Limb (tissue), 2 donors: Measurements from ENCODE around the gene TSC22D4.
A peak's percentile ranks its signal among the peaks of the same experiment; 100 is the strongest.
"Not testable (repeated sequence)": the region's sequence is repeated elsewhere in the genome, so short reads cannot be mapped to it uniquely, and the experiment has no call there.

Experiments
- DNase-seq, 2 donors: peaks; one replicate each; pipeline ENCODE4 v3.0.0-alpha.2; 2016; ENCODE audit errors: extremely low spot score in 2 of 2

The TSC22D4 gene

DNA sequence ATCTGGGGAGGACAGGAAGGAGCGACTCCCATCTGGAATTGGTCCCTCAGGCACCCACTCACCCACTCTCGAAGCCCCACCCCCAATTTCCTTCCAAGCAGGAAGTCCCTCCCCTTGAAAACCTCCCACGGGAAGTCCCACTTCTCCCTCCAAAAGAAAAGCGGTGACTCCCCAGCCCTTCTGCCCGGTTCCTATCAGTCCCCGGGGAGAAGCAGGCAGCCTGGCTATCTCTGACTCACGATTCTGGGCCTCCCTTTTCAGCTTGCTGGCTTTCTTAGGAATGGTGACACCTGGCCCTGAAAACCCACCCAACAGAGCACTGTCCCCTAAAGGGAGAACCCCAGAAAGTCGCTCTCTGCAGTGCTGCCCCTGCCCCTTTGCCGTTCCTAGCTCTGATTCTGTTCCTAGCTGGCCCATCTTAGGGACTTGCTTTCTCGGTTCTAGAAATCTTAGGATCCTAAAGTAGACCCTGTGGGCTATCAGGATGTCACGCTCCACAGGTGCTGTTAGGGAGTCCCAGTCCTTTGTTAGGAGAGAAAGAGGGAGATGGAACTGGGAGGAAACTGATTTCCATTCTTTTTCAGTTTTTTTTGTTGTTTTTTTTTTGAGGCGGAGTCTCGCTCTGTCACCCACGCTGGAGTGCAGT, 6.0 kb downstream of the TSC22D4 start:
- no peak for DNase-seq

DNA sequence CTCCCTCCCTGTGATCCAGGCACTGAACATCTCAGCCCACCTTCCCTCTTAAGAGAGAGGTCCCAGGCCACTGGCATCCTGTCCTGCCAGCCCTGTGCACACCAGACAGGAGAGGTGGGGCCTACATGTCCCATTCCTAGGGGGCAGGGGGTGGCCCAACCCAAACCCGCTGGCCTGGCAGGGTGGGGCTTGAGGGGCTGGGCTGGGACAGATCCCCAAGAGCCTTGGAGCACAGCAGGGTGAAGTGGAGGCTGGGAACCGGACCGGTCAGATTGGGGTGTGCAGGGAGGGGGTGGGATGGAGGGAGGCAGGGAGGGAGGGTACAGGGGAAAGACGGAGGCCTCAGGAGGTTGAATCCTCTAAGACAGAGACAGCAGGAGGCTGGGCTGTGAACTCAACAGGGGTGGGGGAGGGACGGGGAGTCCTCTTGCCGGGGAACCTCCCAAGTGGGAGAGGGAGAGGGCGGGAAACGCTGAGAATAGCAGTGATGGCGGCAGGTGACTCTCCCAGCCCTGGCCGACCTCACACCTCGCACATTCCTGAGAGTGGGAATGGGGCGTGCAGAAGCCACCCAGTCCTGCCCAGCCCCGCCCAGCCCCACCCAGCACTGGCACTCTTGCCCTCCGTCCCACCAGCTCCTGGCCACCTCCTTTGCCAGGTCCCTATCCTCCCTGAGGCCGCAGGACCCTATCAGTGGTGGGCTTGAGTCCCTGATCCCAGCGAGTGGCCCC, 6.7 kb downstream of the TSC22D4 start:
- no peak for DNase-seq

DNA sequence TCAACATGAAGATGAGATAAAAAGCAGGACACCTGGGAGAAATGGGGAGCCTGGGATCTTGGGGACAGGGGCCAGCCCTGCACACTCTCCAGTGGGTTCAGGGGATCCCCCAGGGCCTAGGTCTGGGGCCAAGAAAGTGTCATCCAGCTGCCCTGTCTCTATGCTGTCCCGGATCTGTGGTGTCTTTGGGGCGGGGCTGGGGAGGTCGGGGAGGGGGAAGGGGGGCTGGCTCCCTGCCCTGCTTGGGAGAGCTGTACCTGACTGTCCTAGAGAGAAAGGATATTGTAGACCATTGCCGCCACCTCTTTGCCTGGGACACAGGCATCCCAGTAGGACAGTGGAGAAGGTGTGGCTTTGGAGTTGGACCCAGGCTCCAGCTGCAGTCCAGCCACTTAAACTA, 8.0 kb downstream of the TSC22D4 start:
- no peak for DNase-seq

DNA sequence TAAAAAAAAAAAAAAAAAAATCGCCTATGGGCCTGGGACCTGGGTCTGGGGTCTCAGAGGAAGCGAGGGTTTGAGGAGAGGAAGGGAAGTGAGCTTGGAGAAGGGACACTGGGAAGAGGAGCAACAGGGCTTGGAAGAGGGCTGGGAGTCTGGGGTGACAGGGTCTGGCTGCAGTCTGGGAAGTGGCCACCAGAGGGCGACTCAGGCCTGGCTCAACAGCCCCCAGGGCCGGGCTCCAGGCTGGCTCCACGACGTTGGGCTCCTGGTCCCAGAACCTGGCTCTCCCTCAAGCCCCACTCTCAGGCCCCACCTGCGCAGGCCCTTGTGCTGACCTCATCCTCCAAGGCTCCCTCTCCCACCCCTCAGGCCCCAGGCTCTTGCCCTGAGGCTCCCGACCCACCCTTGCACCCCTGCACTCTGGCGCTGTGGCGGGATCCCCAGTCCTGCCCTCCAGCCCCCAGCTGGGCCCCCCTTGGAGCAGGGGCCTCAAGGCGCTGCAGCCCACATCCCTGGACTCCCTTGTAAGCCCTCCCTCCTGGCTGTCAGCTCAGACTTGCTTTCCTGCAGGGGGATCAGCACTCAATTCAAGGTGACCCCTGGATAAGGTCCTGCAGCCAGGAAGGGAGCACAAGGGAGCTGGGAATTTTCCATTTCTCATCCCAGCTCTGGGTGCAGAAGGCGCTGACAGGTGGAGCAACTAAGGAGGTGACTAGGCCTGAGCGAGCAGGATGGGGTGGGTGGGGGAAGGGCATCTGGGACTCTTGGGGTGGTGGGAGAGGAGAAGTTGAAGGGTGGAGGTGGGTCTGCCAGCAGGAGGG, 9.6 kb downstream of the TSC22D4 start:
- DNase-seq: peak; percentile 77 to 93

DNA sequence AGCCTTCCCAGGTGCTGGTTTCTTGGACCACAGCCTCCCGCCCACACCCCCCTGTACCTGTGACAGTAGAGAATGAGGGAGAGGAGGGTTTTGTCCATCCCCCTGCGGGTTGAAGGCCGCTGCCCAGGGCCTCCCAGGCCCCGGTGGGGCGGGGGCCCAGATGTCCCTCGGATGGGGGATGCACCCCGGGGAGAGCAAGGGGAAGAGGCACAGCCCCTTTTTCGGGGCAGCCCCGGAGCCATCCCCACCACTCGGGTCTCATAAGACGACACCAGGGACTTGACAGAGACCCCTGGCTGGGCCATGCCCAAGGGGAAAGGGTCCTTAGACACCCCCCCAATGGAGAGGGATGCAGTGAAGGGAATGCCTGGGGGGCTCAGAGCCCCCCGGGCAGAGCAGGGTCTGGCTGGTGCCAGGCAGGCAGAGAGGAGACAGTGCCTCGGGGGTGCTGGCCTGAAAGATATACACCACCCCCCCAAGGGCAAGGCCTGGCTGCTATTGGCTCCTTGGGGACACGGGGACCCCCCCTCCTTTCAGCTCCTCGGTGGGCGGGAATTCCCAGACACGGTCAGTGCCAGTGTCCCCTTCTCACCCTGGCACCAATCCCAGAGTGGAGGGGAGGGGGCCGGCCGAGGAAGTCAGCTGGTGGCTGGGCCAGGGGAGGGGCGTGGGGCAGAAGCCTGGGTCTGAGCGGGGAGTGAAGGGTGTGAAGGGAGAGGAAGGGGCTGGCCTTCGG, 11.2 kb downstream of the TSC22D4 start:
- DNase-seq: peak in 1 of 2 donors; percentile 74

DNA sequence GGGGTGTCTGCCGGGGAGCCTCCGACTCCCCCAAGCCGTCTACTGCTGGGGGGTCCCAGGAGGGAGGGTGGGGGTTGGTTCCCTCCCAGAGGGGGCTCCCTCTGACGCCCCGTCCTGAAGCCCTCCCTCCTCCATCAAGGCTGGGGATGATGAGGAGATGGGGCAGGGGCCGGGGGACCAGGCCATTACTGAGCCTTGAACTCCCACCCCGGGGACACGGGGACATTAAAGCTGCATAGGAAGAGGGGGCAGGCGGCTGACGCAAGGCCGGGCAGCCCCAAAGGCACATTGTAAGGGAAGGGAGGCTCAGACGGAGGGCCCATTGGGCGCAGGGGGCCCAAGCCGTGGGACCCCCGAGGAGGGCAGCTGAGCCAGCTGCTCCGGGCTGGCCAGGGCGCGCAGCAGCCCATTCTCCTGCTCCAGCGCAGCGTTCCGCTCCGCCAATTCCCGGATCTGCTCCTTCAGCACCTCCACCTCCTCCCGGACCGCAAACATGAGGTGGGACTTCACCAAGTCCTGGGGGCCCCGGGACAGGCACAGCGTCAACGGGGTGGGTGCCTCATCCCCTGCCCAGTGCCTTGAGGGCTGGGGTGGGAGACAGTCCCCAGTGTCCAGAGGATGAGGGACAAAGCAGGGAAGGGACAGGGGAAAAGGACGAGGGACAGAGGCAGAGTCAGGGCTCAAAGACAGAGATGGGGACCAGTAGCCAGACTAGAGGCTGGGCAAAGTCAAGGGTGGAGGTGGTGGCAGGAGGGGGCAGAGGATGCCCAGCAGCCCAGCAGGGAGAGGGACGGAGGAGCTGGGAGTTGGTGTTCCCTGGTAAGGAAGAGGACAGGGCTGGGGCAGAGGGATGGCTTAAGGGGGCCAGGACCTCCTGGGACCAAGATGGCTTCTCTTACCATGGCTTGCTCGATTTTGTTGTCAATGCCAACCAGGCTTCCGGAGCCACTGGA, 12.1 kb downstream of the TSC22D4 start:
- no peak for DNase-seq

DNA sequence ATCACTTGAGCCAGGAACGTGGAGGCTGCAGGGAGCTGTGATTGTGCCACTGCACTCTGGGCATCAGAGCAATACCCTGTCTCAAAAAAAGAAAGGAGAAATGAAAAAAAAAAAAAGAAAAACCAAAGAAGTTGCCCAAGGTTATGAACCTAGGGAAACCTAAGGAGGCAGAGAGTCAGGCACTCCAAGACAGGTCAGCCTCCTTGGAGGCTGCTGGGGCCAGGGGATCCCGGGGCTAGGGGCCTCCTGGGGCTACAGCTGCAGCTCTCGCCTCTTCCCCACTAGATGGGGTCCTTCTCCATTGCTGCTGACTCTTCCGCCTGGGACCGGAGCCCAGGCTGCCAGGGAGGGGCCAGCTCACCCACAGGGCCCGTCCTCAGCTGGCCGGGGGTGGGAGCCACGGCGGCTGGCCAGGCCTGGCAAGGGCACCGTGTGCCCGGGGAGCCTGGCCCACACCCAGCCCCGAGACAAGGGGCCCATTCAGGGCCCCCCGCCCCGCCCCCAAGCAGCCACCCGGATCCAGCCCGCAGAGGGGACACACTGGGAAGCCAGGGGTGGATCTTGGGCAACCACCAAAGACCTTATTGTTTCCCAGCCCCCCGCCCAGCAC, 13.2 kb downstream of the TSC22D4 start:
- DNase-seq: peak; percentile 82 to 88

DNA sequence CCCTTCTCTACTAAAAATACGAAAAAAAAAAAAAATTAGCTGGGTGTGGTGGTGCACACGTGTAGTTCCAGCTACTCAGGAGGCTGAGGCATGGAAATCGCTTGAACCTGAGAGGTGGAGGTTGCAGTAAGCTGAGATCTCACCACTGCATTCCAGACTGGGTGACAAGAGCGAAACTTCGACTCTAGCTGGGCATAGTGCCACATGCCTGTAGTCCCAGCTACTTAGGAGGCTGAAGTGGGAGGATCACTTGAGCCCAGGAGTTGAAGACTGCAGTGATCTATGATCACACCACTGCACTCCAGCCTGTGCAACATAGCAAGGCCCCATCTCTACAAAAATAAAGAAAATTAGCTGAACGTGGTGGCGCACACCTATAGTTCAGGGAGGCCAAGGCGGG, 13.7 kb downstream of the TSC22D4 start:
- no peak for DNase-seq

DNA sequence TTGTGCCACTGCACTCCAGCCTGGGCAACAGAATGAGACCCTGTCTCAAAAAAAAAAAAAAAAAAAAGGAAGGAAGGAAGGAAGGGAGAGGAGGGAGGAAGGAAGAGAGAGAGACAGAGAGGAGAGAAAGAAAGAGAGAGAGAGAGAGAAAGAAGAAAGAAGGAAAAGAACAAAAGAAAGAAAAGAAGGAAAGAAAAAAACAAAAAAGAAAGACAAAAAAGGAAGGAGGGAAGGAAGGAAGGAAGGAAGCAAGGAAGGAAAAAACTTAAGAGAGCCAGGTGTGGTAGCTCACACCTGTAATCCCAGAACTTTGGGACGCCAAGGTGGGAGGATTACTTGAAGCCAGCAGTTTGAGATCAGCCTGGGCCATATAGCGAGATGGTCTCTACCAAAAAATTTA, 14.2 kb downstream of the TSC22D4 start:
- DNase-seq: no peak

DNA sequence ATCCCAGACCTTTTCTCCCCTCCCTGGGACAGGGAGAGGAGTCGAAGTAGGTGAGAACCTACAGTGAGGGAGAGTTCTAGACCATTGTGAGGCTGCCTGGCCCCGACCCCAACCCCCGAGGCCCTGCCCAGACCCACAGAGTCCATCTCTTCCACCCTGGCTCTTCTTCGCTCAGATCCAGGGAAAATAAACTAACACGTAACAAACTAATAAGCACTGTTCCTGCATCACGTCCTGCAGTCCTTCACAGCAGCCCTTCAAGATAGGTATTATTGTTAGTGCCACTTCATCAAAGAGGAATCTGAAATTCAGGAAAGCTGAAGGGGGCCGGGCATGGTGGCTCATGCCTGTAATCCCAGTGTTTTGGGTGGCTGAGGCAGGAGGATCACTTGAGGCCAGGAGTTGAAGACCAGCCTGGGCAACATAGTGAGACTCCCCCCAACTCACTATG, 14.8 kb downstream of the TSC22D4 start, which contains the start of gene SPACDR:
Gene SPACDR, minus strand, starts transcription at position 51 of the 451 bp plus-strand sequence. CDS start 235 bp downstream, outside the sequence.
- DNase-seq: no peak

DNA sequence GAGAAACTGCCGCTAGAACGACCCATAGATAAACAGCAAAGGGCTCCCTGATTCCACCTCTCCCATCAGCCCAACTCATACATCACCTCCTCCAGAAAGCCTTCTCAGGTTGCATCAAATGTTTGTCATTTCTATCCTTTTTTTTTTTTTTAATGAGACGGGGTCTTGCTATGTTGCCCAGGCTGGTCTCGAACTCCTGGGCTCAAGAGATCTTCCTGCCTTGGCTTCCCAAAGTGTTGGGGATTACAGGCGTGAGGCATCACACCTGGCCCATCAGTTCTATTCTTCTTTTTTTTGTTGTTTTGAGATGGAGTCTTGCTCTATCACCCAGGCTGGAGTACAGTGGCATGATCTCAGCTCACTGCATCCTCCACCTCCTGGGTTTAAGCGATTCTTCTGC, 22.0 kb downstream of the TSC22D4 start:
- no peak for DNase-seq

DNA sequence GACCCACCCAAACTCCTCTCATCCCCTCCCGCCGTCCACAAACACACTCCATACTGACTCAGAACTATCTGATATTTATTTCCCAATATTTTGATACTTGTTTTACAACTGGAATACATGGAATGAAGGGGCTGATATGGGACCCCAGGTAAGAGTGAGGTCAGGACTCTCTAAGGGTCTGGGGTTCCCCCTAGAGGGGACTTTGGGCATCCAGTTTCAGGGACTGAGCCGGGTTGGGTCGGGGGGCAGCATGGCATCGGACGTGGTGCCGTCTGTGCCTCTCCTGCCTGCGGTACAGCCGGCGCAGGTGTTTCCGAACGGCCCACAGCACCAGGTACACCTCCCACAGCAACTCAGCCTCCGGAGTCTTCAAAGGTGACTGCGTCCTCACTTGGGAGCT, 22.5 kb downstream of the TSC22D4 start:
- DNase-seq: no peak

DNA sequence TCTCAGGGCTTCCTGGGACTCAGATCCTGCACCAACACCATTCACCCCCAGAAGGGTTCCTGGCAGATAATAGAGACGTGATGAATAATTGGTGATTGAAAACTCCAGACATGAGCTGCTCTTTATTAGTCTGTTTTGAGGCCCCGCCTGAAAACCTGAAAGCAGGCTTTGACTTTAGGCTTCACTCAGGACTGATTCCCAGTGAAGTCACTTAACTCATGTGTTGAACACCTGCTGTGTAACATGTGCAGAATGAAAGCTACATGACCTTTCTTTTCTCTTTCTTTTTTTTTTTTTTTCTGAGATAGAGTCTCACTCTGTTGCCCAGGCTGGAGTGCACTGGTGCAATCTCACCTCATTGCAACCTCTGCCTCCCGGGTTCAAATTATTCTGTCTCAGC, 23.8 kb downstream of the TSC22D4 start:
- no peak for DNase-seq

DNA sequence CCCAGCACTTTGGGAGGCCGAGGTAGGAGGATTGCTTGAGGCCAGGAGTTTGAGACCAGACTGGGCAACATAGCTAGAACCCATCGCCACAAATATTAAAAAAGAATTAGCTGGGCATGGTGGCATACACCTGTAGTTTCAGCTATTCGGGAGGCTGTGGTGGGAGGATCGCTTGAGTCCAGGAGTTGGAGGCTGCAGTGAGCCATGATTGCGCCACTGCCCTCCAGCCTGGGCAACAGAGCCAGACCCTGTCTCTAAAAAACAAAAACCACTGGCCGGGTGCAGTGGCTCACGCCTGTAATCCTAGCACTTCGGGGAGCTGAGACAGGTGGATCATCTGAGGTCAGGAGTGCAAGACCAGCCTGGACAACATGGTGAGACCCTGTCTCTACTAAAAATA, 25.2 kb downstream of the TSC22D4 start:
- not testable (repeated sequence) for DNase-seq

DNA sequence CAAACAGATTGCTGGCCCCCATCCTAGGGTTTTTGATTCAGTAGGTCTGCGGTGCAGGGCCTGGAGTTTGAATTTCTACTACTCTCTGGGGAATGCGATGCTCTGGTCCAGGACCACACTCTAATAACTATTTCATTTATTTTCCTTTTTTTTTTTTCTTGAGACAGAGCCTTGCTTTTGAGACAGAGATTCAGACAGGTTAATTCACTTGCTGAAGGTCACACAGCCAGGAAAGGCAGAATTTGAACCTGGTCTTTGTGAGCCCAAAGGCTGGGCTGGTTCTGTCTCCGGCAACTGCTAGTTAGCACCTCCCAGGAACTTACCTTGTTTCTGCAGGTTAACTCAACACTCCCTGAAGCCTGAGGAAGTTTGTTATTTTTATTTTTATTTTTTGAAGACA, 26.5 kb downstream of the TSC22D4 start:
- DNase-seq: no peak

DNA sequence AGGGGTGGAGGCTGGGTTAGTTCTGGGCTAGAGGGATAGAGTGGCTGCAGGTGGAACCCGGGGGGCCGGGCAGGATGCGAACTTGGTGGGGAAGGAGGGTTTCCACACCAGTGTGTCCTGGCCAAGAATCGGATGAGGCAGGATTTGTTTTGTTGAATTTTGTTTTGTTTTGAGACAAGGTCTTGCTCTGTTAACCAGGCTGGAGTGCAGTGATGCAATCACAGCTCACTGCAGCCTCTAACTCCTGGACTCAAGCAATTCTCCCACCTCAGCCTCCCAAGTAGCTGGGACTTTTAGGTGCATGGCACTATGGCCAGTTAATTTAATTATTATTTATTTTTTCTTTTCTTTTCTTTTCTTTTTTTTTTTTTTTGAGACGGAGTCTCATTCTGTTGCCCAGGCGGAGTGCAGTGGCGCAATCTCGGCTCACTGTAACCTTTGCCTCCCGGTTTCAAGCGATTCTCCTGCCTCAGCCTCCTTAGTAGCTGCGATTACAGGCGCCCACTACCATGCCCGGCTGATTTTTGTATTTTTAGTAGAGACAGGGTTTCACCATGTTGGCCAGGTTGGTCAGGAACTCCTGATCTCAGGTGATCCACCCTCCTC, 29.7 kb downstream of the TSC22D4 start:
- no peak for DNase-seq

DNA sequence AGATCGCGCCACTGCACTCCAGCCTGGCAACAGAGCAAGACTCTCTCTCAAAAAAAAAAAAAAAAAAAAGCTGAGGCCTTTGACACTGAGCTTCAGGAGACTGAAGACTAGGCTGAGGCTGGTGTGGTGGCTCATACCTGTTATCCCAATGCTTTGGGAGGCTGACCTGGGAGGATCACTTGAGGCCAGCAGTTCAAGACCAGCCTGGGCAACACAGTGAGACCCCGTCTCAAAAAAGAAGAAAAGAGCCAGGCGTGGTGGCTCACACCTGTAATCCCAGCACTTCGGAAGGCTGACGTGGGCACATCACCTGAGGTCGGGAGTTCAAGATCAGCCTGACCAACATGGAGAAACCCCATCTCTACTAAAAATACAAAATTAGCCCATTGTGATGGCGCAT, 31.7 kb downstream of the TSC22D4 start:
- DNase-seq: not testable (repeated sequence)

DNA sequence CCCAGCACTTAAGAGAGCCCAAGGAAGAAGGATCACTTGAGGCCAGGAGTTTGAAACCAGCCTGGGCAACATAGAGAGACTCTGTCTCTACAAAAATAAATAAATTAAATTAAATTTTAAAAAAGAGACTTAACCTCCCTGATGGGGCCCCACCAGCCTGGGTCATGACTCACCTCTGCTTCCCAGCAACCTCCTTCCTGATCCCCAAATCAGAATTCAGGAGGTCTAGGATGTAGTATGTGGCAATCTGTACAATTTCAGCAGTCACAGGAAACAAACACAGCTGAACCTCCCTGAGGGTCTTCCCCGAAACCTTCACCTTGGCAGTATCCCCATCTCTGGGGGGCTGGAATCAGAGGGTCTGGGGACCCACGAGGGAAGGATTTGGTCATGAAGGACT, 33.0 kb downstream of the TSC22D4 start:
- no peak for DNase-seq
